PFSK-1 (cell line): ENCODE results near the gene SLC16A9.

Experiments
- FOXP2 ChIP-seq: optimal IDR thresholded peaks from 2 replicates; pipeline ENCODE3; 2011; ENCODE audit warnings: borderline replicate concordance, control low read depth, inconsistent platforms; ENCODE audit not compliant: insufficient read depth; ENCODE audit errors: extremely low read length, extremely low read depth
- POLR2AphosphoS5 ChIP-seq: IDR thresholded peaks from 2 replicates; pipeline ENCODE4 v1.6.1; 2012; ENCODE audit warnings: low read depth, mild to moderate bottlenecking, control low read depth, low read length, moderate library complexity
- SIN3A ChIP-seq: IDR thresholded peaks from 2 replicates; pipeline ENCODE4 v1.6.1; 2012; ENCODE audit warnings: mild to moderate bottlenecking, low read length, moderate library complexity, borderline replicate concordance; ENCODE audit not compliant: insufficient read depth
- TAF1 ChIP-seq: IDR thresholded peaks from 2 replicates; pipeline ENCODE4 v1.6.1; 2012; ENCODE audit warnings: low read length, control low read depth, borderline replicate concordance; ENCODE audit not compliant: insufficient read depth
- TF ChIP-seq, protein P1 (sequence below), 2 experiments: IDR thresholded peaks; 2 replicates each; pipeline versions ENCODE4 v1.6.1 to v1.8.0; 2011 to 2012; ENCODE audit warnings: low read depth in 2 of 2, low read length in 2 of 2, control low read depth in 1 of 2, inconsistent platforms in 1 of 2, mild to moderate bottlenecking in 1 of 2, moderate library complexity in 1 of 2; ENCODE audit not compliant: insufficient read depth in 1 of 2

SLC16A9 gene

DNA sequence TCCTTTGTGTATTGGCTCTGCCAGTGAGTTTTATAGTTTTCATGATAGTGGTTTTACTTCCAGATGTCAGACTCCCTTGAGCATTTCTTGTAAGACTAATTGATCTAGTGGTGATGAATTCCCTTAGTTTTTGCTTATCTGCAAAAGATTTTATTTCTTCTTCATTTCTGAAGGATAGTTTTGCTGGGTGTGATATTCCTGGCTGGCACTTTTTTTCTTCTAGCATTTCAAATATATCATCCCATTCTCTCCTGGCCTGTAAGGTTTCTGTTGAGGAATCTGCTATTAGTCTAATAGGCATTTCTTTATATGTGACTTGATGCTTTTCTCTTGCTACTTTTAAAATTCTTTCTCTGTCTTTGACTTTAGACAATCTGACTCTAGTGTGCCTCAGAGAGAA lies 64.8 kb downstream of the SLC16A9 start:
- no peak for TF ChIP-seq SIN3A
- TF ChIP-seq POLR2AphosphoS5 = no peak
- TF ChIP-seq TAF1 = no peak
- TF ChIP-seq FOXP2 = no peak
- TF ChIP-seq, protein P1, sequence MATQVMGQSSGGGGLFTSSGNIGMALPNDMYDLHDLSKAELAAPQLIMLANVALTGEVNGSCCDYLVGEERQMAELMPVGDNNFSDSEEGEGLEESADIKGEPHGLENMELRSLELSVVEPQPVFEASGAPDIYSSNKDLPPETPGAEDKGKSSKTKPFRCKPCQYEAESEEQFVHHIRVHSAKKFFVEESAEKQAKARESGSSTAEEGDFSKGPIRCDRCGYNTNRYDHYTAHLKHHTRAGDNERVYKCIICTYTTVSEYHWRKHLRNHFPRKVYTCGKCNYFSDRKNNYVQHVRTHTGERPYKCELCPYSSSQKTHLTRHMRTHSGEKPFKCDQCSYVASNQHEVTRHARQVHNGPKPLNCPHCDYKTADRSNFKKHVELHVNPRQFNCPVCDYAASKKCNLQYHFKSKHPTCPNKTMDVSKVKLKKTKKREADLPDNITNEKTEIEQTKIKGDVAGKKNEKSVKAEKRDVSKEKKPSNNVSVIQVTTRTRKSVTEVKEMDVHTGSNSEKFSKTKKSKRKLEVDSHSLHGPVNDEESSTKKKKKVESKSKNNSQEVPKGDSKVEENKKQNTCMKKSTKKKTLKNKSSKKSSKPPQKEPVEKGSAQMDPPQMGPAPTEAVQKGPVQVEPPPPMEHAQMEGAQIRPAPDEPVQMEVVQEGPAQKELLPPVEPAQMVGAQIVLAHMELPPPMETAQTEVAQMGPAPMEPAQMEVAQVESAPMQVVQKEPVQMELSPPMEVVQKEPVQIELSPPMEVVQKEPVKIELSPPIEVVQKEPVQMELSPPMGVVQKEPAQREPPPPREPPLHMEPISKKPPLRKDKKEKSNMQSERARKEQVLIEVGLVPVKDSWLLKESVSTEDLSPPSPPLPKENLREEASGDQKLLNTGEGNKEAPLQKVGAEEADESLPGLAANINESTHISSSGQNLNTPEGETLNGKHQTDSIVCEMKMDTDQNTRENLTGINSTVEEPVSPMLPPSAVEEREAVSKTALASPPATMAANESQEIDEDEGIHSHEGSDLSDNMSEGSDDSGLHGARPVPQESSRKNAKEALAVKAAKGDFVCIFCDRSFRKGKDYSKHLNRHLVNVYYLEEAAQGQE (IDR thresholded peaks at IDR 0.05; ENCODE audit: insufficient read depth in 1 of 2, low read depth in 2 of 2, low read length in 2 of 2) = no peak

- TF ChIP-seq FOXP2 (no peak), TAF1 (no peak), POLR2AphosphoS5 (no peak), SIN3A (no peak)
- TF ChIP-seq, protein P1 (IDR thresholded peaks at IDR 0.05; ENCODE audit: insufficient read depth in 1 of 2, low read depth in 2 of 2, low read length in 2 of 2) = no peak
Observed at GRCh38 chr10:59635502-59636290, 74.0 kb downstream of the SLC16A9 start.

- TF ChIP-seq POLR2AphosphoS5 (no peak), FOXP2 (no peak), SIN3A (no peak), TAF1 (no peak)
- TF ChIP-seq, protein P1 (IDR thresholded peaks at IDR 0.05; ENCODE audit: insufficient read depth in 1 of 2, low read depth in 2 of 2, low read length in 2 of 2) = no peak
Observed at GRCh38 chr10:59634102-59634501, 75.5 kb downstream of the SLC16A9 start.

DNA sequence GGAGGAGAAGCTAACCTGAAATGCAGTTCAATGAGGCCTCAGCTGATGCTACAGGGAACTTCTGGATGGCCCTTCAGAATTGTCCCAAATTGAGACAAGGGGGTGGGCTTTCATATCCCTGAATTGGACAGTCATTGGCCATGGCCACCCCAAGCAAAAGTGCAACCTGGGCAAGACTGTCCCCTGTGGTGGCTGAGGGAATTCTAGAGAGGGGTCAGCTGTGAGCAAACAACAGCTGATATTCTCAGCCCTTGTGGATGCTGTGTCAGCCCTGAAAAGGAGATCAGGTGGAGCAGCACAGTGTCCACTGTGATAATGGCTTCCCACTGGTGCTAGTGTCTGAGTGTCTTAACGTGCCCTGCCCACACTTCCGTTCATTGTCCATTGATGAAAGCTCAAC lies 76.6 kb downstream of the SLC16A9 start:
- TF ChIP-seq, protein P1 (IDR thresholded peaks at IDR 0.05; ENCODE audit: insufficient read depth in 1 of 2, low read depth in 2 of 2, low read length in 2 of 2) = no peak
- no peak for TF ChIP-seq POLR2AphosphoS5
- no peak for TF ChIP-seq SIN3A
- no peak for TF ChIP-seq TAF1
- TF ChIP-seq FOXP2 = no peak
